ENCODE data around the gene CCDC50. TPM values are rescaled to one million over a fixed set of nuclear protein-coding genes. Genes with fewer than 3 reads are reported as not detected.

The CCDC50 gene
- total RNA-seq, 1 experiment from 2014 or later: 47.8 TPM

DNA sequence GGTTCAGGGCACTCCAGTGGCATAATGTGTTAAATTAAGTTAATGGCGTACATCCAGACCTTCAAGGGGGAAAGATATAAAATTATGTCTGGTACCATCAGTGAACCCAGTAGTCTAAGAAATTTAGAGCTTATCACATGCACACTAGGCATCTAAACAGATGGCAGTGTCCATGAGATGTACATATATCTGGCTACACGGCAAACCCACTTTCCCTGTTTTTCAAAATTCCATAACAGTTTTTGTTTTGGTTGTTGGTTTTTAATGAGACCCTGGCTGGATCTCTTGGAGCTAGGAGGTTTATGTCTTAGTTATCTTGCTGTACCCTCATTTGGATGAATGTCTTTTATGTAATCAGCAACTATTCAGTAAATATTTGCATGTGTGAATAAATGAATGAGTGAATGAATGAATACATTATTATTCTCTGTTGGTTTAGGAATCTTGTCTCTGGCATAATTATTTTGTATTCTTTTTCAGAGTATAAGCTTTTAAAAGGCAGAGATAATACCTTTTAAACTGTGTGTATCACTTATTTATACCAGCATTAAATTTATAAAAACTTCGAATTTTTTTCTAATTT is 4.2 kb downstream of the CCDC50 start:
- Histone ChIP-seq H2AFZ (ENCODE audit: low read depth, low read length, poor library complexity, severe bottlenecking) (no peak overlapping the region), H3K27ac (ENCODE audit: low read depth, low read length) (no peak overlapping the region), H4K20me1 (ENCODE audit: insufficient read depth) (no peaks in the 10 kb centered on the region), H3K79me2 (ENCODE audit: insufficient read depth, low read length) (peaks cover 90% of the 10 kb centered on the region), H3K9me2 (ENCODE audit: insufficient read depth) (no peaks in the 10 kb centered on the region), H3K27me3 (ENCODE audit: insufficient read depth, low read length) (no peaks in the 10 kb centered on the region), H3K4me1 (ENCODE audit: control insufficient read depth in 1 of 2, insufficient read depth in 2 of 2, low read length in 2 of 2) (peaks cover 64 to 88% of the 10 kb centered on the region in 2 experiments), H3K4me2 (ENCODE audit: low read length) (no peak overlapping the region), H3K9ac (ENCODE audit: low read length) (no peak overlapping the region), H3K4me3 (replicated peaks in 1 of 2; ENCODE audit: low read depth in 1 of 2, low read length in 2 of 2) (no peak overlapping the region), H3K36me3 (ENCODE audit: control insufficient read depth in 1 of 2, insufficient read depth in 2 of 2, low read length in 2 of 2) (no peaks in the 10 kb centered on the region), H3K9me3 (ENCODE audit: control insufficient read depth in 1 of 2, insufficient read depth in 1 of 2, low read depth in 1 of 2, low read length in 2 of 2) (no peaks in the 10 kb centered on the region)
- BruUV-seq (replicated peaks): no TSS peak
- ChIA-PET CTCF (no interaction called here), POLR2A (no interaction called here), RAD21 (ENCODE audit: low non-redundant PET in 1 of 2, low total read pairs in 2 of 2, uncharacterized antibody in 2 of 2, unreplicated experiment in 2 of 2) (no interaction called here)
- intact Hi-C loops (cut with micrococcal nuclease): loop anchor here (5.0 kb wide), 1 partner anchor 86 kb away; no protein-coding TSS in a partner anchor
- DNase-seq (ENCODE audit: low read depth, low spot score) (no peak), ATAC-seq (no peak)
- TF ChIP-seq SRF (IDR thresholded peaks at IDR 0.05; ENCODE audit: low read depth) (no peak), CBX3 (IDR thresholded peaks at IDR 0.05; ENCODE audit: low read depth) (no peak), EZH2 (IDR thresholded peaks at IDR 0.05) (no peak), JUND (IDR thresholded peaks at IDR 0.05) (no peak), MAX (IDR thresholded peaks at IDR 0.05) (no peak), EZH2phosphoT487 (IDR thresholded peaks at IDR 0.05; ENCODE audit: borderline replicate concordance) (no peak), RAD21 (IDR thresholded peaks at IDR 0.05; ENCODE audit: low read depth) (no peak), ZNF274 (IDR thresholded peaks at IDR 0.05; ENCODE audit: low read depth, low read length) (no peak), EGR1 (IDR thresholded peaks at IDR 0.05; ENCODE audit: low read depth) (no peak), POLR2A (IDR thresholded peaks at IDR 0.05; ENCODE audit: borderline replicate concordance, extremely low read depth, insufficient read depth, insufficient read length) (no peak), TCF7L2 (IDR thresholded peaks at IDR 0.05; ENCODE audit: borderline replicate concordance, extremely low read depth, insufficient read depth, insufficient read length) (no peak), ZBTB33 (IDR thresholded peaks at IDR 0.05; ENCODE audit: extremely low read depth, insufficient replicate concordance, low read length) (no peak), SIN3A (IDR thresholded peaks at IDR 0.05; ENCODE audit: low read depth) (no peak)
- TF ChIP-seq, protein P1, sequence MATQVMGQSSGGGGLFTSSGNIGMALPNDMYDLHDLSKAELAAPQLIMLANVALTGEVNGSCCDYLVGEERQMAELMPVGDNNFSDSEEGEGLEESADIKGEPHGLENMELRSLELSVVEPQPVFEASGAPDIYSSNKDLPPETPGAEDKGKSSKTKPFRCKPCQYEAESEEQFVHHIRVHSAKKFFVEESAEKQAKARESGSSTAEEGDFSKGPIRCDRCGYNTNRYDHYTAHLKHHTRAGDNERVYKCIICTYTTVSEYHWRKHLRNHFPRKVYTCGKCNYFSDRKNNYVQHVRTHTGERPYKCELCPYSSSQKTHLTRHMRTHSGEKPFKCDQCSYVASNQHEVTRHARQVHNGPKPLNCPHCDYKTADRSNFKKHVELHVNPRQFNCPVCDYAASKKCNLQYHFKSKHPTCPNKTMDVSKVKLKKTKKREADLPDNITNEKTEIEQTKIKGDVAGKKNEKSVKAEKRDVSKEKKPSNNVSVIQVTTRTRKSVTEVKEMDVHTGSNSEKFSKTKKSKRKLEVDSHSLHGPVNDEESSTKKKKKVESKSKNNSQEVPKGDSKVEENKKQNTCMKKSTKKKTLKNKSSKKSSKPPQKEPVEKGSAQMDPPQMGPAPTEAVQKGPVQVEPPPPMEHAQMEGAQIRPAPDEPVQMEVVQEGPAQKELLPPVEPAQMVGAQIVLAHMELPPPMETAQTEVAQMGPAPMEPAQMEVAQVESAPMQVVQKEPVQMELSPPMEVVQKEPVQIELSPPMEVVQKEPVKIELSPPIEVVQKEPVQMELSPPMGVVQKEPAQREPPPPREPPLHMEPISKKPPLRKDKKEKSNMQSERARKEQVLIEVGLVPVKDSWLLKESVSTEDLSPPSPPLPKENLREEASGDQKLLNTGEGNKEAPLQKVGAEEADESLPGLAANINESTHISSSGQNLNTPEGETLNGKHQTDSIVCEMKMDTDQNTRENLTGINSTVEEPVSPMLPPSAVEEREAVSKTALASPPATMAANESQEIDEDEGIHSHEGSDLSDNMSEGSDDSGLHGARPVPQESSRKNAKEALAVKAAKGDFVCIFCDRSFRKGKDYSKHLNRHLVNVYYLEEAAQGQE (IDR thresholded peaks at IDR 0.05; ENCODE audit: low read depth): no peak

Data from HCT116 (cell line).